Fibroblast of skin of abdomen (primary cell): ENCODE results near the gene SLC39A7. TPM values are rescaled to one million over a fixed set of nuclear protein-coding genes. Genes with fewer than 3 reads are reported as not detected.

ENCODE experiments used
- DNase-seq: peaks from one replicate; pipeline ENCODE4 v3.0.0-alpha.2; 2013
- polyA plus RNA-seq, 2 experiments: library from polyadenylated mRNA; unstranded; fragments of 120-200 nt; gene quantifications; one replicate each; pipeline ENCODE4 v1.2.1, GENCODE V29; 2013; ENCODE audit not compliant: insufficient read length in 2 of 2

The SLC39A7 gene
- 181 TPM for polyA plus RNA-seq (2013, experiment 1 of 2; ENCODE audit: insufficient read length)
- polyA plus RNA-seq (2013, experiment 2 of 2; ENCODE audit: insufficient read length): 177 TPM

GRCh38 chr6:33200219-33201146 is at the start of gene SLC39A7, which contains the start of gene RXRB:
TSS of gene SLC39A7 (plus strand) at chr6:33200867. CDS start at chr6:33201246, 379 bp downstream.
TSS of gene RXRB (minus strand) at chr6:33200665. CDS start at chr6:33200476, 189 bp downstream.
- DNase-seq: peak; percentile 99

GRCh38 chr6:33151050-33151449 is 49.6 kb upstream of the SLC39A7 start:
- DNase-seq: no peak

DNA sequence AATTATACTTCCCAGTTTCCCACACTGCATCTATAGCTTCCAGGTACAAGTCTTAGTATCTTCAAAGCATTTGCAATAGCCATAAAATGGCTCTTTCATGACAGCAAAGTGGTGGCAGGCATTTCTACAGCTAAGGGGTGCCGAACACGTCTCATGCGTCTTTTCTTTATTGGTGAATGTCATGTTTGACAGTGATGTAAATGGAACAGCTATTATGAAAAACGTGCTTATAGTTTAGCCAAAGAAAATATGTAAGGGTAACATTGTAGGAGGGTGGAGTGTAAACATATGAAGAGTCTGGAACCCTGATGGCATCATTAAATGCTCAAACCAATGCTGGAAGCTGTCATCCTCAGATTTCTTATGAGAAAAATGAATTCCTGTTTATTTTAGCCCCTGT is 46.3 kb upstream of the SLC39A7 start:
- DNase-seq: no peak

GRCh38 chr6:33156561-33156960 is 44.1 kb upstream of the SLC39A7 start:
- DNase-seq: no peak

DNA sequence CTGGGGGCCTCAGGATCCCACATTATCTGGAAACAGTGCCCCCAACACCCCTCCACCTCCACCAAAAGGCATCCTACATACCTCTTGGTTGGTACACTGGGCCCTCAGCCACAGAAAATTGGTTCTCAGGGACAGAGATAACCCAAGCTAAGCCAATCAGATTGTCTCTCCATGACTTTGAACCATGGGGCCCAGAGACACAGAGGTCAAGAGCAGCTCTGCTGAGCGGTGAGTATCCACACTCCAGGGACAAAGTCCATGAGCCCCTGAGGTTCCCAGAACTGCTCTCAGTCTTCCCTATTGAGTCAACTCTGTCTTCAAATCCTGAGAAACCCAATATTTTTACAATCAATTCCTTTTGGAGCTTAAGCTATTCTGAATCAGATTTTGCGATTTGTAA is 43.7 kb upstream of the SLC39A7 start:
- DNase-seq: no peak

DNA sequence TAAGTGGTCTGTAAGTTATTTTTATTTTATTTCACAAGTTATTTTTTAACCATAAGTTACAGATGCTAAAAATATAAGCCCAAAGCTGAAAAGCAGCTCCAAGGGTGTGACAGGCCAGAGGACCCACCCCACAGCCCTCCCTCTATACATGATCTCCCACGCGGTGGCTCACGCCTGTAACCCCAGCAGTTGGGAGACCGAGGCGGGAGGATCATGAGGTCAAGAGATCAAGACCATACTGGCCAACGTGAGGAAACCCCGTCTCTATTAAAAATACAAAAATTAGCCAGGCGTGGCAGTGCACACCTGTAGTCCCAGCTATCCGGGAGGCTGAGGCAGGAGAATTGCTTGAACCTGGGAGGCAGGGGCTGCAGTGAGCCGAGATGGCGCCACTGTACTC is 40.6 kb upstream of the SLC39A7 start:
- no peak for DNase-seq

DNA sequence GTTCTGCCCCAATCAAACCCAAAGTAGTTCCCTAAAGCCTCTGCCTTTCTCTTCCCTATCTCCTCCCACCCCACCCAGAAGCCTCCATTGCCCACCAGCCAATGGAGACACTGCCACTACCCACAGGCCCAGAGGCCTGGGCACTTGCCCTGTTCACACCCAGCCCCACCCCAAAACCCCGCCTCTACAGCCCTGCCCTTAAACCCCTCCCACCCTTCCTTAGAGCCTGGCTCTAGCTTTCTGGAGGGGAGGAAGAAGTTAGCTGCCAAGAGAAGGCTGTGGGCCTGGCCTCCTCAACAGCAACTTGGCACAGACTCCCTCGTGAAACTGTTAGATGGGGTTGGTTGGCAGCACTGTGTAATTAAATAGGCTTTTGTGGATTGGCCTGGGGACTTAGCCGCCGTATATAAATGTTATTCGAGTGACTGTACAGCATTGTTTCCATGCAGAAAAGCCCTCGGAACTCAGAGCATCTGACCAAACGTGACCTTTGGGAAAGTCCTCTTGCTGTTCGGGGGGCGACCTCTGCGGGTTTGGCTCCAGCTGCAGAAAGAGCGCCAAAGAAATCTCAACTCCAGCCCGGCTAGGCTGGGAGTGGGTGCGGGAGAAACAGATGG is 39.8 kb upstream of the SLC39A7 start:
- peak; percentile 77 for DNase-seq

GRCh38 chr6:33161354-33162331 is 39.0 kb upstream of the SLC39A7 start:
- peak; percentile 59 for DNase-seq

GRCh38 chr6:33163540-33163939 is 37.1 kb upstream of the SLC39A7 start:
- DNase-seq: no peak

GRCh38 chr6:33164176-33164575 is 36.5 kb upstream of the SLC39A7 start:
- no peak for DNase-seq

DNA sequence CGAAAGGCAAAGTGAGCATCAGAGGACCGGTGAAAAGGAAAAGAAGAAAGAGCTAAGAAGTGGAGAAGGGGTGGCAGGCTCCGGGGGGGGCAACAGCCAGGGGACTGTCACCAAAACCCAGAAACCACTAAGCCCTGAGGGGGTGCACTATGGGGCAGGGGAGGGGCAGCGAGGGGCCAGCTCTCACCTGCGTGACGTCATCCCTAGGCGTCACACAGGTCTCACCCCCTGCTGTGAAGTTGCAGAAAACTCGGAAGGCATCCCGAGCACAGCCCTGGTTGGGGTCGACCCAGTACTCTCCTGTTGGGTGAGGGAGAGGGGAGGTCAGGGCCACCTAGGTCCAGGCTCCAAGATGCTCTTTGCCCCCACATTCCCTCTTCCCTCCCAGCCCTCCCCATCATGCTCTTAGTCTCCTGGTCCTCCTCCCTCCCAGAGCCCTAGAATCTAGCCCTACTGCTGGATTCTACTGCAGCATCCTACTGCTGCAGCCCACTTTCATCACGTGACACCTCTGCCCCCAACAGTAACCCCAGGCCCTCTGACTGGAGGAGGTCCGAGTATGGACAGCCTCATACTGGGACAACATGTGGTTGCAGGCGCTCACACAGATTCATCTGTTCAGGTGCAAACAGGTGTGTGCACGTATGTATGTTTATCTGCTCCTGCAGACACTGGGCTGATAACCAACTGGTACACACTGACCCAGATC is 35.8 kb upstream of the SLC39A7 start:
- DNase-seq: no peak

GRCh38 chr6:33165581-33166258 is 34.9 kb upstream of the SLC39A7 start:
- no peak for DNase-seq

DNA sequence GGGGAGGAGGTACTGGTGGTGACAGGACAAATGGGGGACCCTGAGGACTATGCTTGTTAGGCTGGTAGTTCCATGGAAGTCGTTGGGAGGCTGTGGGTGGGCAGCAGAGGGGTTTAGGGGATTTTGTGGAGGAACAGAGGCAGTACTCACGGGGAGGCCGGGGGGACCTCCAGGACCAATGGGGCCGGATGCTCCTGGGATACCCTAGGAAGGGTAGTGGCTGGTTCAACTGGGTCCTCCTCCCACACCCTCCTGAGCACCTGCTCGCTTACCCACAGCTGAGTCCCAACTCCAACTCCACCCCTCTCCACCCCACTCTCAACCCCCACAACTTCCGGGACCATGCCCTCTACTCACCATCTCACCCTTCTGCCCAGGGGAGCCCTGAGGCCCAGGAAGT is 34.3 kb upstream of the SLC39A7 start:
- no peak for DNase-seq

- DNase-seq: no peak
Measured at GRCh38 chr6:33166811-33167210, 33.9 kb upstream of the SLC39A7 start.

DNA sequence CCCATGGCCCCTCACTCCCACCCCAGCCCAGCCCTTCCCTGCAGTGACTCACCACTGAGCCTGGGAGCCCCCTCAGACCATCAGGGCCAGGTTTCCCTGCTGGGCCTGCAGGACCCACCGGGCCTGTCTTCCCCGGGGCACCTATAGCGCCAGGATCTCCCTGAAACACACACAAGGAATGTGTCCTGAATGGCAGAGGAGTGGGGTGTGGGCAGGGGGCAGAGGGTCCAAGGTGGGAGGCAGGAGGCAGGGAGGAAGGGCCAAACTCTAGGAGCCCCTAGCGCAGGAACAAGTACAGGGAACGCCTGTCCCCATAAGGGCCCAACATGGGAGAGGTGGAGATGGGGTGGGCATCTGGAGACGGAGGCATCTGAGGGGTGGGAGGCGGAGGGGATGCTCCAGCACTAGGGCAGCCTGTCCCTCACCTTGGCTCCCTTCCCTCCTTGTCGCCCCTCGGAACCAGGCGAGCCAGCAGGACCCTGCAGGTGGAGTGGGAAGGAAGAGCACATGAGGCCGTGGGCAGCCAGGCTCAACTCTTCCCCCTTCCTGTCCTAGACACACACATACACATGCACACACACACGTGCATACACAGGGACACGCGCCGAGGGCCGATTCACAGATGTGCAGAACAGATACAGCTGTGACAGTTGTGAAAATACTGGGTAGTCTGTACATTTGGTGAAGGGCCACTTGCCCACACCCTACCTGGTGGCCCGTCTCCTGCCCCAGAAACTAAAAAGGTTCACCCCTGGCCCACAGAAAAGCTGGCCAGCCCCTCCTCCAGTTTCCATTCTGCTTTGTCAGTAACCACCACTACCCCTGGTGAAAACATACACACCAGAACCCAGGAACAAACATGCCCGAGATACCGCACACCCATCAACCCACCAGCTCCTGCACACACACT is 33.0 kb upstream of the SLC39A7 start:
- DNase-seq: no peak

DNA sequence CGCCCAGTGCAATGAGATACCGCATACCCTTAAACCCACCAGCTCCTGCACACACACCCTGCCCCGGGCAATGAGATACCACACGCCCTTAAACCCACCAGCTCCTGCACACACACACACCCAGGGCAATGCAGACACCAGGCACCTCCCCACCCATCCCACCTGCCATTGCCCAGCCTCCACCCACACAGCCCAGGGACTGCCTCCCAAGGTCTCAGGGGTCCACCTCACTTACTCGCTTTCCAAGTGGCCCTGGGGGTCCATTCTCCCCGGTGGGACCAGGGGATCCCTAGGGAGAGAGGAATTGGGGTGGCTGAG is 32.4 kb upstream of the SLC39A7 start:
- DNase-seq: no peak

GRCh38 chr6:33168639-33169038 is 32.0 kb upstream of the SLC39A7 start:
- no peak for DNase-seq

GRCh38 chr6:33169291-33170175 is 31.1 kb upstream of the SLC39A7 start:
- DNase-seq: no peak
